Effector CD4-positive, alpha-beta T cell (primary cell): ENCODE results near the gene ZFAND6.
A peak's percentile ranks its signal among the peaks of the same experiment; 100 is the strongest.
"Not testable (repeated sequence)": the region's sequence is repeated elsewhere in the genome, so short reads cannot be mapped to it uniquely, and the experiment has no call there.

ENCODE experiments used
- DNase-seq: peaks from one replicate; pipeline ENCODE4 v3.0.0-alpha.2; 2020

The ZFAND6 gene

GRCh38 chr15:80152180-80152895, 92.9 kb downstream of the ZFAND6 start:
- DNase-seq = peak; percentile 84

GRCh38 chr15:80152896-80153876, 93.7 kb downstream of the ZFAND6 start, which contains the start of gene FAH:
Gene FAH, plus strand, starts transcription at chr15:80152999. Its CDS starts 56 bp downstream, at chr15:80153055.
- DNase-seq = peak; percentile 11

- no peak for DNase-seq
Measured at GRCh38 chr15:80153900-80154299, 94.4 kb downstream of the ZFAND6 start.

GRCh38 chr15:80154336-80154735, 94.9 kb downstream of the ZFAND6 start:
- DNase-seq = no peak

- no peak for DNase-seq
Measured at GRCh38 chr15:80155001-80155377, 95.5 kb downstream of the ZFAND6 start.

- DNase-seq = not testable (repeated sequence)
Measured at GRCh38 chr15:80155378-80156175, 96.1 kb downstream of the ZFAND6 start.

GRCh38 chr15:80156176-80156720, 96.8 kb downstream of the ZFAND6 start:
- no peak for DNase-seq

- DNase-seq = no peak
Measured at GRCh38 chr15:80157215-80157614, 97.7 kb downstream of the ZFAND6 start.

- DNase-seq = no peak
Measured at GRCh38 chr15:80159301-80159700, 99.8 kb downstream of the ZFAND6 start.

- DNase-seq = no peak
Measured at GRCh38 chr15:80159811-80160569, 100.5 kb downstream of the ZFAND6 start.

- no peak for DNase-seq
Measured at GRCh38 chr15:80160570-80161156, 101.2 kb downstream of the ZFAND6 start.

- no peak for DNase-seq
Measured at GRCh38 chr15:80161468-80162016, 102.1 kb downstream of the ZFAND6 start.

- no peak for DNase-seq
Measured at GRCh38 chr15:80162059-80162554, 102.6 kb downstream of the ZFAND6 start.

- no peak for DNase-seq
Measured at GRCh38 chr15:80163217-80163616, 103.7 kb downstream of the ZFAND6 start.

GRCh38 chr15:80163897-80164296, 104.4 kb downstream of the ZFAND6 start:
- no peak for DNase-seq

- no peak for DNase-seq
Measured at GRCh38 chr15:80167936-80168335, 108.5 kb downstream of the ZFAND6 start.

GRCh38 chr15:80168421-80168820, 108.9 kb downstream of the ZFAND6 start:
- no peak for DNase-seq

- no peak for DNase-seq
Measured at GRCh38 chr15:80169768-80170357, 110.4 kb downstream of the ZFAND6 start.

- DNase-seq = no peak
Measured at GRCh38 chr15:80170596-80170995, 111.1 kb downstream of the ZFAND6 start.

- DNase-seq = no peak
Measured at GRCh38 chr15:80171787-80172186, 112.3 kb downstream of the ZFAND6 start.
